Measurements from ENCODE around the gene KCNMA1.

KCNMA1 gene

DNA sequence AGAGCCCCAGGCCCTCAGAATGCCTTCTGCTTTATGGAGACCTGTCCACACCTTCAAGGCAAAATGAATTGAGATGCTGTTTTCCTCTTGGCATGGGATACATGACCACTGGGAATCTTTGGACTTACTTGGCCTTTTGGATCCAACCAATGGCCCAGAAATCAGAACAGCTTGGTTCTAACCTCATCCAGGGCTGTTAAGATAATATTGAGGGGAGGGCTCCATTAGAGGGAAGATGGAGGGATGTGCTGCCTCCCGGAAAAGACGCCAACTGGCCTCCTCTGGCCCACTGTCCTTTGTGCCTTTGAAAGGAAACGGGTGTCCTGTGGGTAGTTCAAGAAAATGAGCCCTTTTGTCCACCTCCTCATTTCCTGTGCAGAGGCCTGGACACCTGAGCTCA, 530.9 kb downstream of the KCNMA1 start:
- no peak overlapping the region for H3K4me2 ChIP-seq
- no peaks in the 10 kb centered on the region for H3K36me3 ChIP-seq (ENCODE audit: insufficient read depth)
- no peaks in the 10 kb centered on the region for H4K20me1 ChIP-seq (ENCODE audit: insufficient read depth)
- TF ChIP-seq, protein P1, sequence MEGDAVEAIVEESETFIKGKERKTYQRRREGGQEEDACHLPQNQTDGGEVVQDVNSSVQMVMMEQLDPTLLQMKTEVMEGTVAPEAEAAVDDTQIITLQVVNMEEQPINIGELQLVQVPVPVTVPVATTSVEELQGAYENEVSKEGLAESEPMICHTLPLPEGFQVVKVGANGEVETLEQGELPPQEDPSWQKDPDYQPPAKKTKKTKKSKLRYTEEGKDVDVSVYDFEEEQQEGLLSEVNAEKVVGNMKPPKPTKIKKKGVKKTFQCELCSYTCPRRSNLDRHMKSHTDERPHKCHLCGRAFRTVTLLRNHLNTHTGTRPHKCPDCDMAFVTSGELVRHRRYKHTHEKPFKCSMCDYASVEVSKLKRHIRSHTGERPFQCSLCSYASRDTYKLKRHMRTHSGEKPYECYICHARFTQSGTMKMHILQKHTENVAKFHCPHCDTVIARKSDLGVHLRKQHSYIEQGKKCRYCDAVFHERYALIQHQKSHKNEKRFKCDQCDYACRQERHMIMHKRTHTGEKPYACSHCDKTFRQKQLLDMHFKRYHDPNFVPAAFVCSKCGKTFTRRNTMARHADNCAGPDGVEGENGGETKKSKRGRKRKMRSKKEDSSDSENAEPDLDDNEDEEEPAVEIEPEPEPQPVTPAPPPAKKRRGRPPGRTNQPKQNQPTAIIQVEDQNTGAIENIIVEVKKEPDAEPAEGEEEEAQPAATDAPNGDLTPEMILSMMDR (conservative IDR thresholded peaks at IDR 0.05; ENCODE audit: low read depth, low read length), result no peak
- no peaks in the 10 kb centered on the region for H3K27me3 ChIP-seq (ENCODE audit: insufficient read depth, low read depth)
- no peak overlapping the region for H3K9ac ChIP-seq
- no peak overlapping the region for H3K27ac ChIP-seq
- no peaks in the 10 kb centered on the region for H3K4me1 ChIP-seq (ENCODE audit: low read depth, poor library complexity, severe bottlenecking)
- H3K79me2 ChIP-seq (ENCODE audit: insufficient read depth, low read depth), result no peaks in the 10 kb centered on the region
- H2AFZ ChIP-seq (ENCODE audit: low read depth), result no peak overlapping the region
- H3K4me3 ChIP-seq (IDR thresholded peaks at IDR 0.05; ENCODE audit: insufficient read depth, low read depth, low read length), result no peak overlapping the region

DNA sequence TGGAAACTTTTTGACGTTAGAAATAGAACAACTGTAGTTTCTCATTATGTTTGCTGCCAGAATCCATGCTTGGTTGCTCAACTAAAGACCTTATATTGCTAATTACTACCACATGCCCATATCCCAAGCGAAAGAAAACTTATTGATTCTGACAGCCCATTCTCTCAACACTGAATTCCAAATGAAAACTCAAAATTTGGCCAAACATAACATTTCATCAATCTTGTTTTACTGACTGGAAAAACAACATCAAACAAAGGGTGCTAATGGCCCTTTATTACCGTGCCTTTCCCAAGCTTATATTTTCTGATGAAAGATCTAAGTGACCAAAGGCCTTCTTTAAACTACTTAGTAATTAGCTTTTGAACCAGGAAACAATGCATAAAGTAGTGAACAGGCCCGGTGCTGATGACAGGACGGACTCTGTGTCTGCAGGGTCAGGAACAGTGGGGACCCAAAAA, 531.8 kb downstream of the KCNMA1 start:
- Histone ChIP-seq H3K9ac (no peak overlapping the region), H4K20me1 (ENCODE audit: insufficient read depth) (no peaks in the 10 kb centered on the region), H2AFZ (ENCODE audit: low read depth) (no peak overlapping the region), H3K27ac (no peak overlapping the region), H3K4me1 (ENCODE audit: low read depth, poor library complexity, severe bottlenecking) (no peaks in the 10 kb centered on the region), H3K4me3 (IDR thresholded peaks at IDR 0.05; ENCODE audit: insufficient read depth, low read depth, low read length) (no peak overlapping the region), H3K79me2 (ENCODE audit: insufficient read depth, low read depth) (no peaks in the 10 kb centered on the region), H3K4me2 (no peak overlapping the region), H3K36me3 (ENCODE audit: insufficient read depth) (no peaks in the 10 kb centered on the region), H3K27me3 (ENCODE audit: insufficient read depth, low read depth) (no peaks in the 10 kb centered on the region)
- TF ChIP-seq, protein P1 (conservative IDR thresholded peaks at IDR 0.05; ENCODE audit: low read depth, low read length), result no peak

DNA sequence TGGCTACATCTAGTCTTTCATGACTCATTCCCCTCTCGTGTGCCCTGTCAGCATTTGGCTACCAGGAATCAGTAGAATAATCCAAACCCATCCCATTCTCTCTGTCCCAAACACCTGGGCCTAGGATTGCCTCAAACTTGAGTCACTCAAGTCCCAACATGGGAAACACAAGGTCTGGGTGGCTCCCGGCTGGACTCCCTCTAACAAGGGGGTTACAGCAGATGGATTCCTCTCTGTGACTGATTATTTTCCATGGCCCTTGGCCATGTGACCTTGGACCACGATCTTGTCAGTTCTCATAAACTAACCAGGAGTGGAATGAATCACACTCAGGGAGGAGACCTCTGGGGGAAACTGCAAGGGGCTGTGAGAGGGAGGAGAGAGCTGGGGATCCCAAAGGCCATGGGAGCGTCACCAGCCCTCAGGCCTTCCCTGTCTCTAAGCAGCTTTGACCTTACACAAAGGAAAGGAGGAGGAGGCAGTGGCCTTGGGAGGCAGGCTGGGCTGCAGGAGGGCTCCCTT, 533.1 kb downstream of the KCNMA1 start:
- no peak overlapping the region for H3K4me2 ChIP-seq
- no peak overlapping the region for H3K4me3 ChIP-seq (IDR thresholded peaks at IDR 0.05; ENCODE audit: insufficient read depth, low read depth, low read length)
- no peaks in the 10 kb centered on the region for H4K20me1 ChIP-seq (ENCODE audit: insufficient read depth)
- H3K4me1 ChIP-seq (ENCODE audit: low read depth, poor library complexity, severe bottlenecking), result no peaks in the 10 kb centered on the region
- H3K27ac ChIP-seq, result no peak overlapping the region
- H3K36me3 ChIP-seq (ENCODE audit: insufficient read depth), result no peaks in the 10 kb centered on the region
- no peak overlapping the region for H2AFZ ChIP-seq (ENCODE audit: low read depth)
- no peaks in the 10 kb centered on the region for H3K79me2 ChIP-seq (ENCODE audit: insufficient read depth, low read depth)
- TF ChIP-seq, protein P1 (conservative IDR thresholded peaks at IDR 0.05; ENCODE audit: low read depth, low read length), result no peak
- no peaks in the 10 kb centered on the region for H3K27me3 ChIP-seq (ENCODE audit: insufficient read depth, low read depth)
- H3K9ac ChIP-seq, result no peak overlapping the region

DNA sequence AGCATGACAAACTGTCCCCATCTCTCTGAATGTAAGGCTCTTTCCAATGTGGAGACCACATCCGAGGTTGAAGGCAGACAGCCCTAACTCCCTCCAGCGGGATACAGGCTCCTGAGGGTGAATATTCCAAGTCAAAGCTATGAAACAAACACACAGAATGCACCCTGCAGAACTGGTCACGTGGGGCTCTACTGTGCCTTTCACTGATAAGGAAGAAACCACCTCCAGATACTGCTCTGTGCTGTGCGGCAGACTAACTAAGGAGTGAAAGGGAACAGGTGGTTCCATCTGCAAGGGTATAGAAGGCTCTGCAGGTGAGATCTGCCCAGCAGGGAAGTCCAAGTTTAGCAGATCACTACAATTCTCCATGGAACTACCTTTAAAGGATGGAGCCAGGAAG, 534.4 kb downstream of the KCNMA1 start:
- H3K4me2 ChIP-seq, result no peak overlapping the region

More for the DNA sequence above, 534.4 kb downstream of the KCNMA1 start:
- H3K4me3 ChIP-seq (IDR thresholded peaks at IDR 0.05; ENCODE audit: insufficient read depth, low read depth, low read length), result no peak overlapping the region
- H2AFZ ChIP-seq (ENCODE audit: low read depth), result no peak overlapping the region
- TF ChIP-seq, protein P1 (conservative IDR thresholded peaks at IDR 0.05; ENCODE audit: low read depth, low read length), result no peak
- H3K4me1 ChIP-seq (ENCODE audit: low read depth, poor library complexity, severe bottlenecking), result no peaks in the 10 kb centered on the region
- no peaks in the 10 kb centered on the region for H3K79me2 ChIP-seq (ENCODE audit: insufficient read depth, low read depth)
- no peak overlapping the region for H3K9ac ChIP-seq
- no peak overlapping the region for H3K27ac ChIP-seq
- no peaks in the 10 kb centered on the region for H3K36me3 ChIP-seq (ENCODE audit: insufficient read depth)
- H3K27me3 ChIP-seq (ENCODE audit: insufficient read depth, low read depth), result no peaks in the 10 kb centered on the region
- H4K20me1 ChIP-seq (ENCODE audit: insufficient read depth), result no peaks in the 10 kb centered on the region

Measured in KMS-11 (cell line).